ENCODE results near the gene USP32. TPM values are rescaled to one million over a fixed set of nuclear protein-coding genes. Genes with fewer than 3 reads are reported as not detected.
A peak's percentile ranks its signal among the peaks of the same experiment; 100 is the strongest.

Gene USP32
- total and polyA plus RNA-seq, 4 donors: 11.6 to 103 (median 42.9) TPM

GRCh38 chr17:60439501-60439900 is 47.6 kb upstream of the USP32 start:
- TF ChIP-seq HNF4A (conservative IDR thresholded peaks at IDR 0.05): no peak
- no peak for TF ChIP-seq NR2F2 (IDR thresholded peaks at IDR 0.05)
- TF ChIP-seq GABPA (IDR thresholded peaks at IDR 0.05 in 1 of 2, conservative IDR thresholded peaks at IDR 0.05 in 1 of 2): no peak
- TF ChIP-seq ATF3 (IDR thresholded peaks at IDR 0.05): no peak
- TF ChIP-seq FOXA2 (IDR thresholded peaks at IDR 0.05): no peak
- TF ChIP-seq RAD21 (IDR thresholded peaks at IDR 0.05): no peak
- no peak for TF ChIP-seq TAF1 (conservative IDR thresholded peaks at IDR 0.05)
- no peak for TF ChIP-seq RXRA (IDR thresholded peaks at IDR 0.05)
- no peak for TF ChIP-seq HNF4G (IDR thresholded peaks at IDR 0.05)
- no peak for TF ChIP-seq FOXA1 (IDR thresholded peaks at IDR 0.05)

GRCh38 chr17:60436676-60437075 is 44.7 kb upstream of the USP32 start:
- DNase-seq (ENCODE audit: low spot score): no peak
- TF ChIP-seq RXRA (IDR thresholded peaks at IDR 0.05): no peak
- no peak for TF ChIP-seq NR2F2 (IDR thresholded peaks at IDR 0.05)
- no peak for TF ChIP-seq FOXA2 (IDR thresholded peaks at IDR 0.05)
- TF ChIP-seq JUND (IDR thresholded peaks at IDR 0.05): no peak
- no peak for TF ChIP-seq ZBTB33 (IDR thresholded peaks at IDR 0.05)
- no peak for TF ChIP-seq GABPA (IDR thresholded peaks at IDR 0.05 in 1 of 2, conservative IDR thresholded peaks at IDR 0.05 in 1 of 2)
- no peak for TF ChIP-seq SP1 (IDR thresholded peaks at IDR 0.05)
- Histone ChIP-seq H3K4me1 (ENCODE audit: control insufficient read depth in 4 of 4, insufficient read depth in 4 of 4, low read length in 3 of 4) (peaks cover 0 to 5% (median 0%) of the 10 kb centered on the region in 4 donors), H3K27ac (ENCODE audit: low read depth in 1 of 2, low read length in 2 of 2) (no peak overlapping the region), H3K9me3 (ENCODE audit: control insufficient read depth in 4 of 4, low read length in 3 of 4) (no peaks in the 10 kb centered on the region), H3K36me3 (ENCODE audit: control insufficient read depth in 4 of 4, insufficient read depth in 3 of 4, low read depth in 1 of 4, low read length in 3 of 4) (no peaks in the 10 kb centered on the region), H3K27me3 (ENCODE audit: control insufficient read depth in 4 of 4, insufficient read depth in 4 of 4, low read length in 3 of 4) (no peaks in the 10 kb centered on the region), H3K4me3 (ENCODE audit: low read depth in 1 of 3, low read length in 3 of 3) (no peak overlapping the region), H3K9ac (ENCODE audit: low read depth in 1 of 2, low read length in 2 of 2) (no peak overlapping the region)
- WGBS: 62% methylated on average over 5 of the region's 5 CpGs

More at GRCh38 chr17:60439501-60439900, 47.6 kb upstream of the USP32 start:
- peaks cover 0 to 2% (median 0%) of the 10 kb centered on the region in 4 donors for H3K36me3 ChIP-seq (ENCODE audit: control insufficient read depth in 4 of 4, insufficient read depth in 3 of 4, low read depth in 1 of 4, low read length in 3 of 4)
- H3K27me3 ChIP-seq (ENCODE audit: control insufficient read depth in 4 of 4, insufficient read depth in 4 of 4, low read length in 3 of 4): no peaks in the 10 kb centered on the region
- H3K9me3 ChIP-seq (ENCODE audit: control insufficient read depth in 4 of 4, low read length in 3 of 4): no peaks in the 10 kb centered on the region
- peaks cover 0 to 5% (median 0%) of the 10 kb centered on the region in 4 donors for H3K4me1 ChIP-seq (ENCODE audit: control insufficient read depth in 4 of 4, insufficient read depth in 4 of 4, low read length in 3 of 4)
- peak overlapping the region in 1 of 2 donors; percentile 23 for H3K9ac ChIP-seq (ENCODE audit: low read depth in 1 of 2, low read length in 2 of 2)
- 22% methylated on average over 2 of the region's 2 CpGs for WGBS
- no peak overlapping the region for H3K27ac ChIP-seq (ENCODE audit: low read depth in 1 of 2, low read length in 2 of 2)
- no peak overlapping the region for H3K4me3 ChIP-seq (ENCODE audit: low read depth in 1 of 3, low read length in 3 of 3)
- no peak for DNase-seq (ENCODE audit: low spot score)

- peaks cover 0 to 5% (median 0%) of the 10 kb centered on the region in 4 donors for H3K4me1 ChIP-seq (ENCODE audit: control insufficient read depth in 4 of 4, insufficient read depth in 4 of 4, low read length in 3 of 4)
- no peaks in the 10 kb centered on the region for H3K27me3 ChIP-seq (ENCODE audit: control insufficient read depth in 4 of 4, insufficient read depth in 4 of 4, low read length in 3 of 4)
- no peaks in the 10 kb centered on the region for H3K9me3 ChIP-seq (ENCODE audit: control insufficient read depth in 4 of 4, low read length in 3 of 4)
- H3K27ac ChIP-seq (ENCODE audit: low read depth in 1 of 2, low read length in 2 of 2): no peak overlapping the region
- 75% methylated on average over 28 of the region's 28 CpGs for WGBS
- peak; percentile 75 for DNase-seq (ENCODE audit: low spot score)
- H3K9ac ChIP-seq (ENCODE audit: low read depth in 1 of 2, low read length in 2 of 2): no peak overlapping the region
- H3K36me3 ChIP-seq (ENCODE audit: control insufficient read depth in 4 of 4, insufficient read depth in 3 of 4, low read depth in 1 of 4, low read length in 3 of 4): no peaks in the 10 kb centered on the region
- no peak overlapping the region for H3K4me3 ChIP-seq (ENCODE audit: low read depth in 1 of 3, low read length in 3 of 3)
- TF ChIP-seq YY1 (IDR thresholded peaks at IDR 0.05): no peak
- no peak for TF ChIP-seq TAF1 (conservative IDR thresholded peaks at IDR 0.05)
- TF ChIP-seq FOXA1 (IDR thresholded peaks at IDR 0.05): no peak
- TF ChIP-seq CTCF (IDR thresholded peaks at IDR 0.05; ENCODE audit: low read depth, low read length, missing input control): peak; percentile 97
- TF ChIP-seq RAD21 (IDR thresholded peaks at IDR 0.05): peak; percentile 98 to 99
- no peak for TF ChIP-seq ZBTB33 (IDR thresholded peaks at IDR 0.05)
- TF ChIP-seq HNF4A (conservative IDR thresholded peaks at IDR 0.05): no peak
- no peak for TF ChIP-seq SP1 (IDR thresholded peaks at IDR 0.05)
- TF ChIP-seq EGR1 (IDR thresholded peaks at IDR 0.05; ENCODE audit: low read depth in 2 of 2): no peak
These were observed 43.6 kb upstream of the USP32 start for GRCh38 chr17:60435244-60436167.
